Measurements from ENCODE around the gene BCAS3.

Gene BCAS3

DNA sequence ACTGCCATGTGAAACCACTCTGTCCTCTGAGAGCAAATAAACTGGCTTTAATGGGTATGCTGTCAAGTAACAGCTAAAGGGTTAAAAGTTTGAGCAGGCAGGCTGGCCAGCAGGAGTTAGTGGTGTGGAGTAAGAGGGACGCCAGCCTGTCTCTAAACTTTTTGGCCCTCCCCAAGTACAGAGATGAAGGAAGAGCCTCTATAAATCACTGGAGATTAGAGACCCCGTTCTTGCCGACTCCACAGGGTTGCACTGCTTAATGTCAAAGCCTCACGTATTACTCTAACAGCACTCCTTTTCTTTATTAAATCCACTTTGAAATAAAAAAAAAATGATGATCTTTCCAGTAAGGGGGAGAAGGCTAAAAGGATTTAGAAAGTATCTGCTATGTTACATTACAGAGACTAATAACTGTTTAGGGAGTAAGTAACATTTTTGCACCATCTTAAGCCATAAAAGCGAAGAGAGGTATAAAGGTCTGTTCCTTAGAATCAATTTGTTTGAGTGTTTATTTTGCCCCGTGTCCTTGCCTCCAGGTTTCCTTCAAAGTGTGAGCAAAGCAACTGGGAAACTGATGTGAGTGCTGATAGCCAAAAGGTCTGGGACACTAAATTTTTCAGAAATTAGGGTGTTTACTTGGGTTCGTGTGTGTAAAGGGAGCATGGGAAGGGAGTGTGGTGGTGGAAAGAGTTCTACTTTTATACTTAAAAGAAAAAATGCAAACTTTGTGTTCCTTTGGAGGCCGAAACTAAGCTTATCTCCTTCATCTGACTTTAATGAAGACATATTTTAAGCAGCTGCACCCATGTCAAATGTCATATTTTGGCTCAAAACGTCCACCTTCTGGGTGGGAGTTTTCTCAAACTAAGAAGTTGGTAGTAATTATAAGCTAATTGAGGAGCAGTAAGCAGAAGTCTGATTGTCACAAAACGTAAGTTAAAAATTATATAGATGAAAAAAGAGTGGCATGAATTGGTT is 612.0 kb downstream of the BCAS3 start:
- DNase-seq (ENCODE audit: low read depth in 2 of 2) = no peak

DNA sequence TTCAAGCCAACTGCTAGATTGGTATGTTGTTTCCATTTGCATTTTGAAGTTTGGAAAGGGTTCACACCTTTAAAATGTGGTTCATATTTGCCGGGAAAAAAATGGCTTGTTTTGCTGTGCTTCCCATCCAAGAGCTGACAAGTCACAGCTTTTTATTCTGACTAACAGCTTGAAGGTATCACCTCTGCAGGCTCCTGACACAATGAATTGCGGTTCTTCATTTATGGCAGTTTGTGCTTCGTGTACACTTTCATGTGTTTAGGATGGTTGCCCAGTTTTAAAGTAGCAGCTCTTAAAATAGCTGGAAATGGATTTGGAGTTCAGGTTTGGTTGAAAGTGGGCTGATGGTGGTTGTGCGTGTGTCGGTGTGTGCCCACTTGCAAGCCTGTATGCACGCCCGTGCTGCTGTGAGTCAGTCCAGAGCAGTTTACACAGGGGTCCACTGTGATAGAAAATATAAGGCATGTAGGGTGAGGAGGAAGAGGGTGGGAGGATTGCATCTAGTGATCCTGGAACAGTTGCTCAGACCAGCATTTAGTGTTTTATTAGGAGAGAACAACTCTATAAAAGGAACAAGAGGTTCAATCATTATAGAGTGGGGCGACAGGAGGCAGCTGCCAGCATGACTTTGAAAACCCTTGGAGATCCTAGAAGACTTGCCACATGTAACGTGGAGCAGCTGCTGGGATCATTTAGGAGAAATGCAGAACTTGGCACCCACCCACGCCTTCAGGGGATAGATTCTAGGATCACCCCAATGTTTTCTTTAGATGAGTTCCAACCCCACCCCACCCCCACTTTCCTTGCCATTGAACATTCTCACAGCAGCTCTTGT is 614.0 kb downstream of the BCAS3 start:
- no peak for DNase-seq (ENCODE audit: low read depth in 2 of 2)

DNA sequence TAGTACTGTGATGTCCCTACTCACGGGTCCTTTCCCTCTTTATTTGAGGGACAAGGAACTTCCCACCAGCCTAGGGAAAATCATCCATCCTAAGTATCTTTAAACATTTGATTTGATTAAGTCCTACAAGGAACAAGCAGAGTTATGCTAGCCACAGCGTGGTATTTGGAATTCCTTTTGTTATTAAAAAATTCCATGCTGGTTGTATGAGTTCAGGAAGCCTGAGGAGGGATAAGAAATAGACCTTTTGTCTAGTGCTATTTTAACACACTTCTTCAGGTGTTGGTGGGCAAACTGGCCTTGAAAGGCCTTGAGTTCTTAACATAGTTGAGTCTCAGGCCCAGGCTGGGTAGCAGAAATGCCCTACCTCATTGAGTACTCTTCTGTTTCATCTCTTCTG is 616.6 kb downstream of the BCAS3 start:
- DNase-seq (ENCODE audit: low read depth in 2 of 2) = no peak

DNA sequence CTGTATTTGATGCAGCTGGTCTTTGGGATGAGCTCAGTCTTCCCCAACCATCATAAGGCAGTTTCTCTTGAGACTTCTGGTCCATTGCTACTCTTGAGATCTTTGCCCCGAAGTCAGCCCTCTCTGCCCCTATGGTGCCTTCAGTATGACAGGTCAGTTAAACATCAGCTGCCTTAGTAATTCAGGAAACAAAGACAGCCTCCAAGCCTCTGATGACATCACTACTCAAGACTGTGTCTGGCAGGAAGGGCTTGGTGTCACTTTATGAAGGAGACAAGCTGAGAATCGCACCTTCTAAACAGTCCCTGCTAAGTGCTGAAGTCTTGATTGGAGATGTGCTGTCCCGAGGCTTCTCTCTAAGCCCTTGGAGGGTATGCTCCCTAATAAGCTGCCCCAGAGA is 617.1 kb downstream of the BCAS3 start:
- no peak for DNase-seq (ENCODE audit: low read depth in 2 of 2)

DNA sequence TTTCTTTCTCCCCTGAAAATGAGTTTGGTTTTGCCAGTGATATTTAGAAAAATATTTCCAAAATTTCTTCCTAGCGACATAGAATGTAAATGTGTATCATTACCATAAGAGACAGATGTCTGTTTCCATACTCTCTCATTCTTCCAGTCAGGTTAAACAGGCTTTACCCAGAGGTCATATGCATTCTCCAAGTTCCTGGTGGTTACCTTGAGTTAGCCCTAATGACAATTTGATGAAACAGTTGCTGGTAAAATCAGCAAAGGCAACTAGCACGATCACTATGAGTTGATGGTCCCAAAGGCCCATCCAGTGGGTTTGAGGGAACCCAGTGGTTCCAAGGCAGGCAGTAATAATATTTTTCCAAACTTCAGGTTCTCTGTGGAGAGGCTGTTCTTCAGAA is 618.4 kb downstream of the BCAS3 start:
- DNase-seq (ENCODE audit: low read depth in 2 of 2) = no peak

DNA sequence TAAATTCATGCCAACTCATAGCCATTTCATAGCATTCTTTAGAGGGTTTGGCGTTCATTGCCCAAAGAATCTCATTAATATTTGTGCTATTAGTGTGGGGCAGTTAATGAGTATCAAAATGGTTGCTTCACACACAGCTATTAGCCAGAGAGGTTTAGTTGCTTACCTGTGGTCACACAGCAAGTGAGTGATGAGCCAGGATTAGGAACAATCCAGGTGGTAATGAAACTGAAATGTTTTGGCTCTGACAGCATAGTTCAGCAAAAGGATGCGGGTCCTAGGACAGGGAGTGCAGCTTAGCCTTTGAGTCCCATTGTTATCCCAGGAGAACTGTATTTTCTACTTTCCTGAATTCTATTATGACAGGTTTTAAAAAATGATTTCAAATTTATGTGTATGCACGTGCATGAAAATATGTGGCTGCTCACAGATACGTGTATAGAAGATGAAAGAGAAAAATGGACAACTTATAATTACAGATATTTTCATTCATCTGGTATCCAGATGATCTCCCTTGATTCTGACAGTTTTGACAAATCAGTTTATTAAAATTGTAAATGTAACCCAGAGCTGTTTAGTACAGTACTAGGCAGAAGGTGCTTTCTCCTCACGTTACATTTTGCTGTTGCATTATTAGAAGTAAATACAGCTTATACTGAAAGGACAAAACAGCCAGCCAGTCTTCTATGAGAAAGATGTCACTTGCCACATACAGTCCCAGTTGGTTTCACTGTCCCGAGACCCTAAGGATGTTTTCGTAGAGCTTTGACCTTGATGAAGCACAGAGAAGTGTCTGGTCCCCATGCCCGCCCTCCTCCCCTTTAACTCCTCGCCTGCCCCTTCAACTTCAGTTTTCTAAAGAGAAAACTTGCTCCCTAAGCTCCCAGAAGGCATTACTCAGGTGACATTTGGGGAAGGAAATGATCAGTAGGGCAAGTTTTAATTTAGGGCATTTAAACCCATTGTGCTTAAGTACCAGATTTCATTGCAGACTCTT is 622.2 kb downstream of the BCAS3 start:
- no peak for DNase-seq (ENCODE audit: low read depth in 2 of 2)

DNA sequence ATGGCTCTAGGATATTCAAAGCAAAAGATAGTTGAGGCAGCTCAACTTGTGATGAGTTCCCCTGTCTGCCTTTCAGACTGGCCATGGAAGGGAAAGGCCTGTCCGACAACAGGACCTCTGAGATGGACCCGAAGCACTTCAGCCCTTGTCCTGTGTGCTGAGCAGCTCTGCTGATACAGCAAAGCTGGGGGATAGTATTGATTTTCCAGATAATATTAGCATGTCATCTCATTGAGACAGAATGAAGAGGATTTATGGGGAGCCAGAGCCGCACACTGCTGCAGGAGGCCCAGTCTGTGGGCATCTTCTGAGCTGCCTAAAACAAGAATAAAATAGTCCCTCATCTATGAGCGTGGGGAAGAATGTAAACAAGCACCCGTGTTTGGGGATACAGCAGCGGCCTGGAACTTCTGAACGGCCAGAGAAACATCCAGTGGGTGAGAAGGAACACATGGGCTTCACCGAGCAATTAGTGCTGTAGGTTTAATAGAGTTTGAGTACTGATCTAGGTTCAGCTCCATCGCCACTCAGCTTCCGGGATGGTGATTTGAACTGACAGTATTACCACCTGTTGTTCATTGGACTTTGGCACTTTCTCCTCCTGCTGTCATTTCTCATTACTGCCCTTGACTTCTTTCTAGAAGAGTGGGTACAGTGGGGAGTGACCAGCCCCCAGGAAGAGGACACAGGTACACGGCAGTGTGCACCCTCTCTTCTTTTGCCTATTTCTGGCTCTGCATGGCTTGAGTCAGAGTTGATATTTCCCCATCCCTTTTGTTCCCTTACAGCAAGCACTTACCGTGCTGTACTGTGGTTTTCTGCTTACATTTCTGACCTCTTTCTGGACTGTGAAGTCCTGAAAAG is 625.5 kb downstream of the BCAS3 start:
- DNase-seq (ENCODE audit: low read depth in 2 of 2) = no peak

DNA sequence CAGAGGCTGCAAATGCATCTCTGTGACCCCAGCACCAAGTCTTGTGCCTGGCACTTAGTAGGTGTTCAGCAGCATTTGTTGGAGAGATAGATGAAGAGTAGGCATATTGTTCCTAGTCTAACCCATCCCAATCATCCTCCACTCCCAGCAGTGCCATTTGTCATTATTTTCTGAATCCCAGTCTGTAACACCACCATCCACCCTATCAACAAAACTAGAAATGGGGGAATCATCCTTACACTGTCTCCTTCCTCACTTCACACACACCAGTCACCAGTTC is 626.1 kb downstream of the BCAS3 start:
- no peak for DNase-seq (ENCODE audit: low read depth in 2 of 2)

DNA sequence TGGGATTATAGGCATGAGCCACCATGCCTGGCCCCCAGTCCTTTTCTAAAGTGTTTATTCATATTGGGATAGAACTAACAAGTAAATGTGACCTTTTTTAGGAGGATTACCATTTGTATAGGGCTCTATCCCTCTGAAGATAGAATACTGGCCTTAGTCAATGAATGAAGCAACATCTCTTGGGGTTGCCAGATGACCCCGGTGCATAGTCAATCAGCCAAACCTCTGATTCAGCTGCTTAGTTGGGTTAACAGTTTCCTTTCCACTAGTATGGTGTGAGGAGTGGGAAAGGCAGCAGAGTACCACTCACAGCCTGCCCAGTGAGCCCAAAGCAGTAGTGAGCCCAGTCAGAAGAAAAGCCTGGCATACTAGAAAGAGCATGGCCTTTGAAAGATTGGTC is 627.4 kb downstream of the BCAS3 start:
- no peak for DNase-seq (ENCODE audit: low read depth in 2 of 2)

DNA sequence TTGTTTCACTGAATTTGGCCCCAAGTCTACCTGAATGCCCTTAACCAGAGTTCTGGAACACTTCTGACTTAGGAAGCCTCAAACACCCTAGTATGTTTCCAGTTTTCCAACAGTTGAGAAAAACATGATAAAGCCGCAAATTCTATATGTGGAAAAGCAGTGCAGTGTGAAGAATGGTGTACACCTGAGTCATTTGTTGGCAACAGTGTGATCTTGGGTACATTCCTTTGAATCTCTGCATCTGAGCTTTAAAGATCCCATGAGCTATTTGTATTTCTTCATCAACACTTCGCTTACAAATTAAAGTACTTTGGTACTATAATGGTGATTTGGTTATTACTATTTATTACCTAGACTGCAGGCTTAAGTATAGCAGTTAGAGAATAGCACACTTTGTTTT is 628.4 kb downstream of the BCAS3 start:
- DNase-seq (ENCODE audit: low read depth in 2 of 2) = no peak

DNA sequence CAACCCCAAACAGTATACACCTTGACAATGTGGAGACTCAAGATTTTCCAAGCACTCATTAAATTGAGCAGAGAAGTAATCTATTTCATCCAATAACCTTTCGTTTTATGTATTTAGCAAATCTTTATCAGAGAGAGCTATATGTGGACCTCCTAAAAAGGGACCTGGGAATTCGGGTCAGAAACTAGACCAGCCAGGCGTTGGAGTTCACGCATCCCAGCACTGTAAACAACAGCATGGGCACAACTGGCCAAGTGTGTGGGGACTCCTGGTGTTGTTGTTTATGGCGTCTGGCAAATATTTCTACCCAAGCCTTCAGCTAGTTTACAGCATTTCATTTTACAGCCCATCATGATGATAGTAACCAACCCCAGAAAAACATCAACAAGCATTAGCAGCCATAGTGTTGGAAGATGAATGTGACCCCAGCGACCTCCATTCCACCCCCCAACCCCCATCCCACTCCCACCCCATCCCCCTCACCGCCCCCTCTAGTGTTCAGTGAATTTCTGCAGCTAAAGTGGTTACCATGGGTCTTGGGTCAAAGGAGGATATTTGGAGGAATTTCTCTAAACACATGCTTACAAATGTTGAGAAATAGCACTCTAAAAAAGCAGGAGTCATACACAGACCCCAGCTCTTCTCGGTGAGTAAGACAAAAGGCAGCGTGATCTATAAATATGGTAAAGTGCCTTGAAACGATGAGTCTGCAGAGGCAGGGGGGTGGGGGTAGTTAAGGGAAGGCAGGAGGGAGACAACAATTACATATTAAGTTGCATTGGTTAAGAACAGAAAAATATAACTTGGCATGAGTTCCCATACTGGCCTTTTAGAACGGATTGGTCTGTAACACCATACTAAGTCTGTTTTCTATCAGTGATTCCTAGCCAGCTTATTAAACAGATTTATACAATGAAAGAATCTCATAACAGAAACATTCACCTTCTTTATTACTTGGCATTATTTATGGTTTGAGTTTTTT is 630.5 kb downstream of the BCAS3 start:
- DNase-seq (ENCODE audit: low read depth in 2 of 2) = no peak

DNA sequence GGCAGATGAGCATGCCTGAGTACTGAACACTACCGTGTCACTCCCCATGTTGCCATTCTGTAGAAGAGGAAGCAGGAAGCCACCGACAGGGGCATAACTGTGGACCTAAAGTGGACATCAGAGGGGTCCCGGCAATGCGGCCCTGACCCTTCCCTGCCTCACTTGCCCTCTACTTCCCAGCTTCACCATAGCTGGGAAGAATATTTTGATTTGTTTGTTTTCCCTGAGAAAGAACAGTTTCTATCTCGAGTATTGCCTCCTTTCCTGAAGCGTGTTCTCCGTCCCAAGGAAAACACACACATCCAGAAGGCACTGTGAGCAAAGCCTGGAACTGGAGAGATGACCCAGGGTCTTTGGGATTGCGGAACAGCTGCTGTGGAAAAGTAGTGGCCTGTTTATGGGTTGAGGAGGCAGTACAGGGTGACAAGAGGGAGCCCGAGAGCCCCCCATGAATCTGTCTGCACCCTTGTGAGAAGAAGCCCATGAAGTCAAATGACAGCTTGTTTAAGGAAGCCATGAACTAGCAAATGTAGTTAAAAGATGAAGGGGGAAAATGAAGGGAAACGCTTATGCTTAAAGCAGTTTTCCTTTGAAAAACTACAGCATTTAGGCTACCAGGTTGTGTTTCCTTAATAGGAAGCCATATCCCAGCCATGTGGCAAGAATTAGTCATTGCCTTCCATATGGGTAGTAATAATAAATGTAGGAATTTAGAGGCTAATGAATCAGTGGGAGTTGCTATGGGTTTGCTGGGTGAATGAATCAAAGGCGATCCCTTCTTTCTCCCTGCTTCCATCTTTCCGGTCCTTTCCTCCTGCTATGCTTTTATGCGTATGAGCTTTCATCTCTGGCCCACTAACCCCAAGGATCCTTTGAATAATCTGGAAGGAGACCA is 632.0 kb downstream of the BCAS3 start:
- no peak for DNase-seq (ENCODE audit: low read depth in 2 of 2)

DNA sequence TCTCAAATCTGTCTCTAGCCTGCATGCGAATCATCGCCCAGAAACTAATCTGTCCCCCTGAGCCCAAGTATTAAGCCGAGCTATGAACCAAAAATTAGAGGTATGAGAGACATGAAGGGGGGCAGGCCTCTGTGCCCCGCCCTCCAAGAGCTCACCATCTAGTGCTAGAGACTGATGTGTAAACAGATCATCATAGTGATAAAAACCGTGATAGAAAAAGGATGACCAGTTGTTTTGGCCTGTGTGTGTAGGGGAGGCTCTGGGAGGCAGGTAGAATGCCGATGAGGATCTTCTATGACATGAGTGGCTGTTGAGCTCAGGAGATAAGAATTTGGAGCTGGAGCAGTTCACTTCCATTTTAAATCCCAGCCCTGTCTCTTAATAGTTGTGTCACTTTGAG is 632.9 kb downstream of the BCAS3 start:
- DNase-seq (ENCODE audit: low read depth in 2 of 2) = no peak

DNA sequence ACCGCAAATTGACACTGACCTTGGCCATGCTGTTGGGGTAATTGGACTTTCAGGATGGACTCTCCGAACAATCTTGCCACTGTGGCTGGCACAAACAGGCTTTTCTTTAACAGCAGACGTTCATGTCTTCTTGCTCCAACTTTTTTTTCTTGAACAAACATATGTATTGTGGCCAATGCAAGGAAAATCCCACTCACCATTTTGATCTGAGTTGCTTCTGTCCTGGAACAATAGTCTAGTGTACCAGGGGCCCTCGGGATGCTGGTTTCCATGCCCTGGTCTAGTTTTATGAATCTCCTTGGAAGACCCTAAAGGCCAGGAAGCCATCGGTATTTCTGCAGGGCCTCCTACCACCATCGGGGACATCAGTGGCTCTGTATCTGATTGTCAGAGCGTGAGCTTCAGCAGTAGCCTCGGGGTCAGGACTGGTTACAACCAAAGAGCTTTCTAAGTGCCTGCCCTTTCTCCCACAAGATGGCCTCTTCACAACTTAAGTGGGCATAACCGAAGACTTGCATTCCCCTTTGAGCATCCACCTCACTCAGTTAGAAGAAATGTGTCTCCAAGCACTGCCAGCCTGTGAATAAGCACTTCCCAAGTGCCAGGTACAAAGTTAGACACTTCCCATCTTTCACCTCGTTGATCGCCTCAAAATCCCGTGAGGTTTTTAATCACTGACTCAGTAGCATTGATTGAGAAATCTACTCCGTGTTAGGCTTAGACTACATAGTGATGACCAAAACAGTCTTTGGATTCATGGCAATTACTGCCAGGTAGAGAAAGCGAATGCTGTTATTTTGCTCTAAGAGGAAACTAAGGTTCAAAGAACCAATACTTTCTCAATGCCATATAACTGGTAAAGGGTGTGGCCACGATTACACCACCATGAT is 635.0 kb downstream of the BCAS3 start:
- no peak for DNase-seq (ENCODE audit: low read depth in 2 of 2)

DNA sequence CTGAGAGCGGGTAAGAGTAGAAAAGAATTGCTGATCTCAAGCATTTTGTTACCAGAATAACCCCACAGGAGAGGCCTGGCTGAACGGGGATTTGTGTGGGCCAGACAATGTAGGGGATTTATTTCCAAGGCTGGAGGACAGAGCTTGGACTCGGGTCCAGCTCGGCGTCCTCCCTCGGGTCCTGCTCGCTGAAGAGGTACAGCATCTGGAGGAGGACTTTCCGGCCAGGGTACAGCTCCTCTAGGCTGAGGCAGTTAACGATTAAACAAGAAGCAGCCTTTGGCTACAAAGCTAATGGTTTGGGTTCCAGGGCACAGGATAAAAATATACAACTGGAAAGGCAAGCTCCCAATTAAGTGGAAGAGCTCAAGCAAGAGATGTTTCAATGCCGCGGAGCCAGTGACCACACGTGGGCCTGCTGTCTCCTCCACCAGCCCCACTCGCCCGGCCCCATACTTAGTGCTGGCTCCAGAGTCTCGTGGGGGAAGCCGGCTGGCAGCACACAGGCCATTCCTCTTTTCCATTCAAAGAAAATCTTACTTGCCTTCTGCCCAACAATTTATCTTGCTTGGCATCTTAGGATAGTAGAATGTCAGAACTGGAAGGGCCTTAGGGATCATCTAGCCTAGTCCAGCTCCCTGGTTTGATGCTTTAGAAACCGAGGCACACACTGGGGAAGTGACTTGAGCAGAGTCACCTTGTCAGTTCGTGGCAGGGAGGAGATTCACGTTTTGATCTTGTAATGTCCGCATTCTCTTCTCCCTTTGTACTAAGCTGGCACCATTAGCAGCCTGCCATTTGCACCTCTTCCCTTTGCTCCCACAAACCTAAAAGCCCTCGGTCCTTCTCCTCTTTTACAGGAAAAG is 636.0 kb downstream of the BCAS3 start:
- no peak for DNase-seq (ENCODE audit: low read depth in 2 of 2)

DNA sequence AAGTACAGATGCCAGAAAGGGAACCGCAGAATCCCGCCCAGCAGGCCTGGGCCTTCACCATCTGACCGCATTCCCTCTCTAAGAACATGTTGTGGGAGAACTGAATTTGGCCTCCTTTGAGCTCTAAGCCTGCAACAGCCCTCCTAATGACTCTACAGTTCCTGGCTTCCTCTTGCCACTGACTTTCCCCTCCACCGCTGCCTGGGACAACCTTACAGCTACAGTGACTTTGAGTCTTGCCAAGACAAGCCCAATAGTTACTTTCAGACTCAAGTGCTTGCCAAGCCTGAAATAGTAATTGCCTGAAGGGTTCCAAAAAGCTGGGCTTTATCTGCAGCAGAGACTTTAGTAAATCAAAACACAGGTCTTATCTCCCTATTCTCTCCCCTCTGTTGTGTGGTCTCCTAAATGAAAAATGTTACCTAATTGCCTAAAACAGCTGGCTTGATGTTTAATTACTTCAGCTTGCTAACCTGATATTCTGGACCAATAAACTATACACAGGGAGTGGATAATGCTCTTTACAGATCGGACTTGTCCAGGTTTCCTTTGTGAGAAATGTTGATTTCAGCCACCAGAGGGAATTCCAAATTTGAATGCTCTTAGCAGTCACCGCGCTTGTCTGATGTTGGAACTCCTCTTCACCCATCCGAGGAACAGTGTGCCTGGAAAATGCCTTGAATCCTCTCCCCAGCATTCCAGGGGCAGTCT is 636.9 kb downstream of the BCAS3 start:
- no peak for DNase-seq (ENCODE audit: low read depth in 2 of 2)
